Measurements from ENCODE around the gene CD101. TPM values are rescaled to one million over a fixed set of nuclear protein-coding genes. Genes with fewer than 3 reads are reported as not detected.

The CD101 gene
- total RNA-seq, 1 experiment from 2014 or later, result 0.86 TPM

DNA sequence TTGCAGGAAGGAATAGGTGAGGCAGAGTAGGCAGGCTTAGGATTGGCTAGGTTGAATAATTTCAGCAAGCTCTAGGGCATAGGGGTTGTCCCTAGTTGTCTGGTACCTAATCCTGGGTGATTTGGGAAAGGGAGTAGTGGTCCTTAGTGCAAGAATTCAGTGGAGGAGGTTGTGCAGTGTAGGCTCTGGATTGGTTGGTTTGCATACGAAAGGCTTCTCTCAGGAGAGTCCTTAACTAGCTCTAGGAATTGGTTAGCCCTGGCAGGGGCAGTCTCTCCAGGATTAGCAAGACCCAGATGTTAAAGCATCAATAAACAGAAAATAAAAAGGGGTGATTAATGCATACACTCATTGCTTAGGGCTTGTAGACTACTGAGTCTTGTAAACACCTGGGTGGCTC, 9.6 kb upstream of the CD101 start:
- no peaks in the 10 kb centered on the region for H3K4me1 Mint-ChIP-seq (ENCODE audit: low read depth, unreplicated experiment)
- no TSS peak for BruUV-seq (replicated peaks)
- no peak for DNase-seq
- Histone ChIP-seq H3K36me3 (ENCODE audit: control insufficient read depth, insufficient read depth, low read length) (no peaks in the 10 kb centered on the region), H3K9me3 (no peaks in the 10 kb centered on the region), H3K4me3 (ENCODE audit: low read depth, low read length) (no peak overlapping the region), H3K4me1 (peaks cover 5% of the 10 kb centered on the region; the same call in 1 of the 2 replicates), H3K27me3 (replicated peaks; ENCODE audit: control insufficient read depth, insufficient read depth, low read length) (no peaks in the 10 kb centered on the region)
- POLR2A ChIA-PET, result no interaction called here
- no peaks in the 10 kb centered on the region for H3K27me3 Mint-ChIP-seq (ENCODE audit: insufficient read depth, unreplicated experiment)
- H3K9me3 Mint-ChIP-seq (ENCODE audit: unreplicated experiment), result no peaks in the 10 kb centered on the region
- TF ChIP-seq, protein P1, sequence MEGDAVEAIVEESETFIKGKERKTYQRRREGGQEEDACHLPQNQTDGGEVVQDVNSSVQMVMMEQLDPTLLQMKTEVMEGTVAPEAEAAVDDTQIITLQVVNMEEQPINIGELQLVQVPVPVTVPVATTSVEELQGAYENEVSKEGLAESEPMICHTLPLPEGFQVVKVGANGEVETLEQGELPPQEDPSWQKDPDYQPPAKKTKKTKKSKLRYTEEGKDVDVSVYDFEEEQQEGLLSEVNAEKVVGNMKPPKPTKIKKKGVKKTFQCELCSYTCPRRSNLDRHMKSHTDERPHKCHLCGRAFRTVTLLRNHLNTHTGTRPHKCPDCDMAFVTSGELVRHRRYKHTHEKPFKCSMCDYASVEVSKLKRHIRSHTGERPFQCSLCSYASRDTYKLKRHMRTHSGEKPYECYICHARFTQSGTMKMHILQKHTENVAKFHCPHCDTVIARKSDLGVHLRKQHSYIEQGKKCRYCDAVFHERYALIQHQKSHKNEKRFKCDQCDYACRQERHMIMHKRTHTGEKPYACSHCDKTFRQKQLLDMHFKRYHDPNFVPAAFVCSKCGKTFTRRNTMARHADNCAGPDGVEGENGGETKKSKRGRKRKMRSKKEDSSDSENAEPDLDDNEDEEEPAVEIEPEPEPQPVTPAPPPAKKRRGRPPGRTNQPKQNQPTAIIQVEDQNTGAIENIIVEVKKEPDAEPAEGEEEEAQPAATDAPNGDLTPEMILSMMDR (IDR thresholded peaks at IDR 0.05; ENCODE audit: insufficient read depth in 1 of 2, low read depth in 1 of 2, low read length in 1 of 2, severe bottlenecking in 1 of 2, unreplicated experiment in 1 of 2), result no peak
- no peak overlapping the region for H3K27ac Mint-ChIP-seq (ENCODE audit: unreplicated experiment)
- CTCF ChIA-PET, result no interaction called here
- no peak overlapping the region for H3K4me3 Mint-ChIP-seq (ENCODE audit: unreplicated experiment)
- no peaks in the 10 kb centered on the region for H3K36me3 Mint-ChIP-seq (ENCODE audit: insufficient read depth, unreplicated experiment)
- intact Hi-C loops (cut with micrococcal nuclease; ENCODE audit: unreplicated experiment), result no loop called here

DNA sequence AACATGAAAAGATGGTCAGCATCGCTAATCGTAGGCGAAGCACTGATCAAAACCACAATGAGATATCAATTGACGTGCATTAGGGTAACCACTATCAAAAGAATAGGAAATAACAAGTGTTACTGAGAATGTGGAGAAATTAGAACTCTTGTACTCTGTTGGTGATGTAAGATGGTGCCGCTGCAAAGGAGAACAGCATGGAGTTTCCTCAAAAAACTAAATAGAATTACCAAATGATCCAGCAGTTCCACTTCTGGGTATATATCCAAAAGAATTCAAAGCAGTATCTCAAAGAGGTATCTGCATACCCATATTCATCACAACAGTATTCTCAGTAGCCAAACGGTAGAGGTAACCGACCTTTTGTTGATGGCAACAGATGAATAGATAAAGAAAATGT, 8.3 kb upstream of the CD101 start:
- CTCF ChIA-PET, result no interaction called here
- Histone ChIP-seq H3K27me3 (replicated peaks; ENCODE audit: control insufficient read depth, insufficient read depth, low read length) (no peaks in the 10 kb centered on the region), H3K4me1 (no peaks in the 10 kb centered on the region), H3K9me3 (no peaks in the 10 kb centered on the region), H3K36me3 (ENCODE audit: control insufficient read depth, insufficient read depth, low read length) (no peaks in the 10 kb centered on the region), H3K4me3 (ENCODE audit: low read depth, low read length) (no peak overlapping the region)
- Mint-ChIP-seq H3K27ac (ENCODE audit: unreplicated experiment) (no peak overlapping the region), H3K4me1 (ENCODE audit: low read depth, unreplicated experiment) (no peaks in the 10 kb centered on the region), H3K4me3 (ENCODE audit: unreplicated experiment) (no peak overlapping the region), H3K9me3 (ENCODE audit: unreplicated experiment) (no peaks in the 10 kb centered on the region), H3K36me3 (ENCODE audit: insufficient read depth, unreplicated experiment) (no peaks in the 10 kb centered on the region), H3K27me3 (ENCODE audit: insufficient read depth, unreplicated experiment) (no peaks in the 10 kb centered on the region)
- intact Hi-C loops (cut with micrococcal nuclease; ENCODE audit: unreplicated experiment), result no loop called here
- no peak for DNase-seq
- POLR2A ChIA-PET, result no interaction called here
- no TSS peak for BruUV-seq (replicated peaks)
- TF ChIP-seq, protein P1 (IDR thresholded peaks at IDR 0.05; ENCODE audit: insufficient read depth in 1 of 2, low read depth in 1 of 2, low read length in 1 of 2, severe bottlenecking in 1 of 2, unreplicated experiment in 1 of 2), result no peak

- Mint-ChIP-seq H3K27ac (ENCODE audit: unreplicated experiment) (no peak overlapping the region), H3K4me3 (ENCODE audit: unreplicated experiment) (no peak overlapping the region), H3K36me3 (ENCODE audit: insufficient read depth, unreplicated experiment) (no peaks in the 10 kb centered on the region), H3K27me3 (ENCODE audit: insufficient read depth, unreplicated experiment) (no peaks in the 10 kb centered on the region), H3K9me3 (ENCODE audit: unreplicated experiment) (no peaks in the 10 kb centered on the region), H3K4me1 (ENCODE audit: low read depth, unreplicated experiment) (no peaks in the 10 kb centered on the region)
- DNase-seq, result no peak
- intact Hi-C loops (cut with micrococcal nuclease; ENCODE audit: unreplicated experiment), result no loop called here
- BruUV-seq (replicated peaks), result no TSS peak
- no peaks in the 10 kb centered on the region for H3K36me3 ChIP-seq (ENCODE audit: control insufficient read depth, insufficient read depth, low read length)
- no peaks in the 10 kb centered on the region for H3K4me1 ChIP-seq
- ChIA-PET POLR2A (no interaction called here), CTCF (no interaction called here)
- H3K4me3 ChIP-seq (ENCODE audit: low read depth, low read length), result no peak overlapping the region
- TF ChIP-seq, protein P1 (IDR thresholded peaks at IDR 0.05; ENCODE audit: insufficient read depth in 1 of 2, low read depth in 1 of 2, low read length in 1 of 2, severe bottlenecking in 1 of 2, unreplicated experiment in 1 of 2), result no peak
- no peaks in the 10 kb centered on the region for H3K9me3 ChIP-seq
- H3K27me3 ChIP-seq (replicated peaks; ENCODE audit: control insufficient read depth, insufficient read depth, low read length), result no peaks in the 10 kb centered on the region
These were observed 7.1 kb upstream of the CD101 start for GRCh38 chr1:116994411-116994810.
